GM18909 (cell line): Measurements from ENCODE around the gene PPP1R15A.
"Not testable (repeated sequence)": the region's sequence is repeated elsewhere in the genome, so short reads cannot be mapped to it uniquely, and the experiment has no call there.

Source experiments
- ATAC-seq: cut with Tn5 transposase; IDR thresholded peaks from one replicate; pipeline ENCODE4 v1.9.1; 2021; ENCODE audit warnings: mild to moderate bottlenecking; ENCODE audit not compliant: unreplicated experiment, poor library complexity

PPP1R15A gene

DNA sequence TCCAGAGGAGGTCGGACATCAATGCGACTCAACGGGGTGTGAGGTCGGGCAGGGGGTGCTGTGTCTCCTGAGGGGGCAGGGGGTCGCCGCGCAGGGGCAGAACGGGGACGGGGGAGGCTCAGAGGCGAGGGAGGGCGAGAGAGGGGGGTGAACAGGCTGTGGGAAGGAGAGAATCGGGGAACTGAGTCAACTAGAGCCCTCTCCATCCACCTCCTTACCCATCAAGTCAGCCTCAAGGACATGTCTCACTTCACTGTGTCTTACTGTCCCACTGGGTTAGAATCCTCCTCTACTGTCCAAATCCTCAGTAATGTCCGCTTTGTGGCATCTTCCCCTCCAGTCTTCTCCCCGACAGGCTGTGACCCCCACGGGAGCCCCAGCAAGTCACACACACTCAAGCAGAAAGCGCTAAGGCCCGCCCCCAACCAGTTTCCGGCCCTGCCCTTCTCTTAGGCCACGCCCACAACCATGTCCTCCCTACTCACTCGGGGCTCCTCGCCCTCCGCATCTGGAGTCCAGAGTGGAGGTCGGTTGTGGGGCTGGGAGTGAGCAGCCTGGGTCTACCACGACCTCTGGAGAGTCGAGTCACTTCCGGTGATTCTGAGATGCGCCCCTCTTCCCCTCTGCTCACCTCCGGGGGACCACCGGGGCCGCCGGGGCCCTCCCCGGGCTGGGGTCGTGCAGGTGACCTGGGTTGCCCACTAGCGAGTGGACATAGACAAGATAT is 13.1 kb upstream of the PPP1R15A start:
- no peak for ATAC-seq

DNA sequence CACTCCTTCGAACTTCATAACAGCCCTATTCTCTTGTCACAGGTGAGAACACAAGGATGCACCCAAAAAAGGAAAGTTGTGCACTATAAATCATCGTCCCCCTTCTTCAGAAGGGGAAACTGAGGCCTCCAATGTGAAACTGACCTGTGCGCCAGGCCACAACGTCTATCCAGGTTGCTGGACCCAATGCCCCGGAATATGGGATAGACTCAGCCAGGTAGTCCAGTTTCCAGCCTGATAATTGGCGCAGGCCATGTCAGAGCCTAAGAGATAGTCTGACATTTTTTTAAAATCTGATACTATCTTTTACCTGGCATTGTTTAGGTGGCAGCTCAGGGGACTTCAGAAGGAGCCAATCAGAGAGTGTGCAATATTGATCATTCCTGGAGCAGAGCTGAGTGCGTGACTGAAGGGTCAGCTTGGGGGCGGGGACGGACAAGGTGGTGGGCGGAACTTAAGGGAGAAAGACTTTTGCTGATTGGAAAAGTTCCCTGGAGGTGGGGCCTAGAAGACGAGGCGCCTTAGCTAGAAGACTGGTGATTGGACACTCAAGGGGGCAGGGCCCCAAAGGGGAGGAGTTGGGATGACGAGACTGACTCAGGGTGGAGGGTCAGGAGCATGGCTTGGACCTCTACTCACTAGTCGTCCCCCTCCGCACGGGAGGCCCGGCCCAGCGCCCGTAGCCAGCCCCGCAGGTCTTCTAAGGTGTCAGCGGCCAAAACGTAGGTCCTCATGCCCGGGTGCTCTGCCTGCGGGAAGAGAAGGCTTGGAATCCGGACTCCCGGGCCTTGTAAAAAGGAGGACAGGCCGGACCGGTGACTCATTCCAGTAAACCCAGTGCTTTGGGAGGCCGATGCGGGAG is 12.3 kb upstream of the PPP1R15A start:
- no peak for ATAC-seq

DNA sequence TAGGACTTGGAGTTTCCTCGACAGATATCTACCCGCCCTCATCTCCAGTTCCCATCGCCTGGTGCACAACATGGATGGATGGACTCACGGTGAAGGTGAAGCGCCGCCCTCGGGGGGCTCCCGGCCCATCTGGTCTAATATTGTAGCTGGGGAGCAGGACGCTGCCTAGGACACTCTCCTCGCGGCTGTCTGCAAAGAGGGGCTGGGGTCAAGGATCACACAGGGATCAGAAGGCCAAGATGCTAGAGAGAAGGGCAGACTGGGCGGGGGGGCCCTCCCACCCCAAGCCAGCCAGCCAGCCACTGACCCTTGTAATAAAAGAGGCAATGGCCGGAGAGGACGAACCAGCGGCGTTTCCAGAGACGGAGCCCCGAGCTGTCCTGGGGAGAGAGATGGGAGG is 10.9 kb upstream of the PPP1R15A start:
- no peak for ATAC-seq

DNA sequence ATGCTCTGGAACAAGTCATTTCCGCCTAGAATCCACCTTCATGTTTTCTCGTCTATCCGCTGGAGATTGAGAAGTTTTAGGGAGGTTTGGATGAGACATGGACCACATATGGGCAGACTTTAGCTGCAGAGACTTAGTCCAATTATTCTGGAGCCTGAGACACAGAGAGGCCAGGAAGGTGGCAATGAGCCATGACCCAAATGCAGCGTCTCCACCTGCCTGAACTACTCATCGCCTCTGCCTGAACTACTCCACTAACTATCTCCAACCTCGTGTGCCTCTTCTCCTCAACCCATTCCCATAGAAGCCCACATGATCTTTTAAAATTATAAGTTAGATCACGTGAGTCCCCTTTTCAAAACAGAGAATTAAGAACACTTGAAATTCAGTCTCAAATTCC is 9.4 kb upstream of the PPP1R15A start:
- no peak for ATAC-seq

DNA sequence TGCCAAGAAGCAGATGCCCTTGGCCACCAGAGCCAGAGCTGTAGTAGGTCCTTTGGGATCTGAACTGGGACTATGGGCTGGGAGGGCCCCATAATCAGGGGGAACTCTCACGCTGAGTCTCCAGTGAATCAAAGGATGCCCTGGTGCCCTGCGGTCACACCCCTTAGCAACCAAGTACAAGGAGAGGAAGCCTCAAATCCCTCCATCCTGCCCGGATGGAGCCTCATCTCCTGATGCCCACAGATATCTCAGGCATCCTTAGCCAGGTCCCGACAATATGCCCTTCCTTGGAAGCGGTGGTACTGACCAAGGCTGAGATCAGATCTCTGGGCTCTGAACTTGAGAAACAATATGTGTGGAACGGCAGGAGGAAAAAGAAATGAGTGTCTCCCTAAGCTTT is 5.5 kb upstream of the PPP1R15A start:
- no peak for ATAC-seq

DNA sequence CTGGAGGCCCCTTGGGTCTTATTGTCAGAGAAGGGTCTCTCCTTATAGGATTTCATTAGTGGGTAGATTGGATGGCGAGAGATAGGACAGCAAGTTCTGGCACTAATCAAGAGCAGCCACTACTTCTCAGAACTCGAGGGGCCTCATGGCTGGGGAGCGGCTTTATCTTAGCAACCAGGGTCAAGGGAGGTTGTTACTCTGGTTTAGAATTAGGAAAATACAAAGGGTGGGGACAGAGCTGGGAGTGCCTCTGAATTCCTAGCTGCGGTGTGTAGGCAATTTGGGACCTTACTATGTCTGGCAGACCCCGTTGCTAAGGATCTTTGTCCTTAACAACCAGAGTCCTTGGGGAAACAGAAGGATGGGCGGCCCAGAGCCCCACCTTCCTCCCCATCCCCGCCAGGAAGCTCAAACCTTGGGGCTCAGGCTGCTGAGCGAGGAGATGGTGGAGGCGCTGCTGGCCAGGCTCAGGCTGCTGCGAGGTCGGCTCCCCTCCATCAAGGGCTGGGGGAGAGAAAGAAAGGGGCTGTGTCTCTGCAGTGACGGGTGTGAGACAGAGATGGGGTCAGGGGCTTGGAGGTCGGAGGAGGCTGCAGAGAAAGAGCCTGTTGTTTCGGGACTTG is 5.0 kb upstream of the PPP1R15A start:
- ATAC-seq: no peak

DNA sequence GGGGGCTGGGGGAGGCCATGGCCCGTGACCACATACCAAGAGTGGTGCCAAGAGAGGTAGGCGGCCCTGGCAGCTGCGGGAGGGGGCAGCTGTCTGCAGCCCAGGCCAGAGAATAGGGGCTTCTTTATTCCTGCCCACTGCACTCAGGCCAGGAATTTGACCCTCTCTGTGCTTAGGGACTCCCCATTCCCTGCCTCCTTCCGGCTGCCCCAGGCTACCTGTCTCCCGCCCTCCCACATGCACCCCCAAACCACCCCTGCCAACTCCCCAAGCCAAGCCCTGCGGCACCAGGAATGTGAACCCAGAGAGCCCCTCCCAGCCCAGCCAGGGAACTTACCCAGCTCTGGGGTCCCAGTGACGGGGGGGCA is 4.5 kb upstream of the PPP1R15A start:
- no peak for ATAC-seq

DNA sequence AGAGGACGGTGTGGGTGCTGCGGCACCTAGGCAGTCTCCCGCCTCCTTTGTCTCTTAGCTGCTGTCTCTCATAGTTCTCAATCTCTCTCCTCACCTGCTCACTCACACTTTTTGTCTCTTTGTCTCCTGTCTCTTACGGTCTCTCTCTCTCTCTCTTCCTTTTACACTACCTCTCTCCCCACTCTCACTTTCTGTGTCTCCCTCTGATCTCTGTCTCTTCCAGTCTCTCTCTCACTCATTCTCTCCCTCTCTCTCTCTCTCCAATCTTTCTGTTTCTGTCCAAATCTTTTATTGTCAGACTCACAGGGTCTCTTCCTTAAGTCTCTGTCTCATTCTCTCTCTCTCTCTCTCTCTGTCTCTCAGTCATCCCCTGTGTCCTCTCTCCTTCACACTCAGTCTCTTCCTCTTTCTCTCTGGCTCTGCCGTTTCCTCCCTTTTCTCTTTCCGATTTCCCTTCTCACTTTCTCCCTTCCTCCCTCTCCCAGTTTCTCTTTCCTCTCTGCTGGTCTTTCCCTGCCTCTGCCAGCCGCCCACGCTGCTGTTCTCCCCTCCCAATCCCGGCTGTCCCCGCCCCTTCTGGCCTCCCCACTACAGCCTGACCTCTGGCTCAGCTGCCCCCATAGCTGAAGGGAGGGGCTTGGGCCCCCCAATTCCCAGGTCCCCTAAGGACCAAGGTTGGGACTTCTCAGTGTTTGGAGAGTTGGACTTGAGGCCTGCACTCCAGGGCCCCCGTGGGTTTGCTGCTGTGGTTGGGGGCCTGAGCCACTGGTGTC is 3.9 kb upstream of the PPP1R15A start, which contains the start of gene PLEKHA4:
Gene PLEKHA4, minus strand, starts transcription at position 504 of the 773 bp plus-strand sequence. CDS start 997 bp downstream, outside the sequence.
- ATAC-seq: no peak

DNA sequence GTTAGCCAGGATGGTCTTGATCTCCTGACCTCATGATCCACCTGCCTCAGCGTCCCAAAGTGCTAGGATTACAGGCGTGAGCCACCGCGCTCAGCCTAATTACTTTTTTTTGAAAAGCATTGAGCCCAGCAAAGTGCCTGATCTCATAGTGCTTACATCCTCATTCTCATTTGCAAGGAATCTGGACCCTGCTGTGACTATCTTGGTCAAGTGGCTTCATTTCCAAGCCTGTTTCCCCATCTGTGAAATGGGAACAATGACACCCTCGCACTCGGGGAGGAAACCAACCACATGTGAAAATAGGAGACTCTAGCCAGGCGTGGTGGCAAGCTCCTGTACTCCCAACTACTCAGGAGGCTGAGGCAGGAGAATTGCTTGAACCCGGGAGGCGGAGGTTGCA is 2.2 kb upstream of the PPP1R15A start:
- ATAC-seq: no peak

DNA sequence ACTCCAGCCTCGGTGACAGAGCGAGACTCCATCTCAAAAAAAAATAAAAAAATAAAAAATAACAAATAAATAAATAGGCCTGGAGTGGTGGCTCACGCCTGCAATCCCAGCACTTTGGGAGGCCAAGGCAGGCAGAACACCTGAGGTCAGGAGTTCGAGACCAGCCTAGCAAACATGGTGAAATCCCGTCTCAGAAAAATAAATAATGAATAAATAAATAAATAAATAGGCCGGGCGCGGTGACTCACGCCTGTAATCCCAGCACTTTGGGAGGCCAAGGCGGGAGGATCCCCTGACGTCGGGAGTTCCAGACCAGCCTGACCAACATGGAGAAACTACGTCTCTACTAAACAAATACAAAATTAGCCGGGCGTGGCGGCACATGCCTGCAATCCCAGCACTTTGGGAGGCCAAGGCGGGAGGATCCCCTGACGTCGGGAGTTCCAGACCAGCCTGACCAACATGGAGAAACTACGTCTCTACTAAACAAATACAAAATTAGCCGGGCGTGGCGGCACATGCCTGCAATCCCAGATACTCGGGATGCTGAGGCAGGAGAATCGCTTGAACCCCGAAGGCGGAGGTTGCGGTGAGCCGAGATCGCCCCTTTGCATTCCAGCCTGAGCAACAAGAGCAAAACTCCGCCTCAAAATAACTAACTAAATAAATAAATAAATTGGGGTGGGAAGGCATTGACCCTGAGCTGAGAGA is 595 bp upstream of the PPP1R15A start:
- not testable (repeated sequence) for ATAC-seq

DNA sequence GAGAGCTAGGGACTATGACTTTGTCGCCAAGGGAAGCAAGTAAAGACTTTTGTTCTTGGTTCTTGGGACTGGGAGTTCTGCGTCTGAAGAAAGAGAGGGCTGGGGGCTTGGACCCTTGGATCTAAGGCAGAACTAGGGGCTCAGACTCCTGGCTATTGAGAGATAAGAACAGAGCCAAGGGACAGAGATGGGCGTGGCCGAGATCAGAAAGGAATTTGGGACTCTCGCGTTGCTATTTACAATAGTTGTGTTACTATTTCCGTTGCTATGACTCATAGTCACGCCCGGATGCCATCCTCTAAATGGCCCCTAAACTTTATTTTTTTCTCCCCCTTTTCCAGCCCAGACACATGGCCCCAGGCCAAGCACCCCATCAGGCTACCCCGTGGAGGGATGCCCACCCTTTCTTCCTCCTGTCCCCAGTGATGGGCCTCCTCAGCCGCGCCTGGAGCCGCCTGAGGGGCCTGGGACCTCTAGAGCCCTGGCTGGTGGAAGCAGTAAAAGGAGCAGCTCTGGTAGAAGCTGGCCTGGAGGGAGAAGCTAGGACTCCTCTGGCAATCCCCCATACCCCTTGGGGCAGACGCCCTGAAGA is 759 bp downstream of the PPP1R15A start:
- ATAC-seq: peak; percentile 26

DNA sequence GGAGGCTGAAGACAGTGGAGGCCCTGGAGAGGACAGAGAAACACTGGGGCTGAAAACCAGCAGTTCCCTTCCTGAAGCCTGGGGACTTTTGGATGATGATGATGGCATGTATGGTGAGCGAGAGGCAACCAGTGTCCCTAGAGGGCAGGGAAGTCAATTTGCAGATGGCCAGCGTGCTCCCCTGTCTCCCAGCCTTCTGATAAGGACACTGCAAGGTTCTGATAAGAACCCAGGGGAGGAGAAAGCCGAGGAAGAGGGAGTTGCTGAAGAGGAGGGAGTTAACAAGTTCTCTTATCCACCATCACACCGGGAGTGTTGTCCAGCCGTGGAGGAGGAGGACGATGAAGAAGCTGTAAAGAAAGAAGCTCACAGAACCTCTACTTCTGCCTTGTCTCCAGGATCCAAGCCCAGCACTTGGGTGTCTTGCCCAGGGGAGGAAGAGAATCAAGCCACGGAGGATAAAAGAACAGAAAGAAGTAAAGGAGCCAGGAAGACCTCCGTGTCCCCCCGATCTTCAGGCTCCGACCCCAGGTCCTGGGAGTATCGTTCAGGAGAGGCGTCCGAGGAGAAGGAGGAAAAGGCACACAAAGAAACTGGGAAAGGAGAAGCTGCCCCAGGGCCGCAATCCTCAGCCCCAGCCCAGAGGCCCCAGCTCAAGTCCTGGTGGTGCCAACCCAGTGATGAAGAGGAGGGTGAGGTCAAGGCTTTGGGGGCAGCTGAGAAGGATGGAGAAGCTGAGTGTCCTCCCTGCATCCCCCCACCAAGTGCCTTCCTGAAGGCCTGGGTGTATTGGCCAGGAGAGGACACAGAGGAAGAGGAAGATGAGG is 1.5 kb downstream of the PPP1R15A start:
- no peak for ATAC-seq

DNA sequence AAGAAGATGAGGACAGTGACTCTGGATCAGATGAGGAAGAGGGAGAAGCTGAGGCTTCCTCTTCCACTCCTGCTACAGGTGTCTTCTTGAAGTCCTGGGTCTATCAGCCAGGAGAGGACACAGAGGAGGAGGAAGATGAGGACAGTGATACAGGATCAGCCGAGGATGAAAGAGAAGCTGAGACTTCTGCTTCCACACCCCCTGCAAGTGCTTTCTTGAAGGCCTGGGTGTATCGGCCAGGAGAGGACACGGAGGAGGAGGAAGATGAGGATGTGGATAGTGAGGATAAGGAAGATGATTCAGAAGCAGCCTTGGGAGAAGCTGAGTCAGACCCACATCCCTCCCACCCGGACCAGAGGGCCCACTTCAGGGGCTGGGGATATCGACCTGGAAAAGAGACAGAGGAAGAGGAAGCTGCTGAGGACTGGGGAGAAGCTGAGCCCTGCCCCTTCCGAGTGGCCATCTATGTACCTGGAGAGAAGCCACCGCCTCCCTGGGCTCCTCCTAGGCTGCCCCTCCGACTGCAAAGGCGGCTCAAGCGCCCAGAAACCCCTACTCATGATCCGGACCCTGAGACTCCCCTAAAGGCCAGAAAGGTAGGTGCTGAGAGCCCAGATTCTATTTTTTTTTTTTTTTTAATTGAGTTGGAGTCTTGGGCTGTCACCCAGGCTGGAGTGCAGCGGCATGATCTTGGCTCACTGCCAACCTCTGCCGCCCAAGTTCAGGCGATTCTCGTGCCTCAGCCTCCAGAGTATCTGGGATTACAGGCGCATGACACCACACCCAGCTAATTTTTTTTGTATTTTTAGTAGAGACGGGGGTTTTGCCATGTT is 2.3 kb downstream of the PPP1R15A start:
- ATAC-seq: no peak

DNA sequence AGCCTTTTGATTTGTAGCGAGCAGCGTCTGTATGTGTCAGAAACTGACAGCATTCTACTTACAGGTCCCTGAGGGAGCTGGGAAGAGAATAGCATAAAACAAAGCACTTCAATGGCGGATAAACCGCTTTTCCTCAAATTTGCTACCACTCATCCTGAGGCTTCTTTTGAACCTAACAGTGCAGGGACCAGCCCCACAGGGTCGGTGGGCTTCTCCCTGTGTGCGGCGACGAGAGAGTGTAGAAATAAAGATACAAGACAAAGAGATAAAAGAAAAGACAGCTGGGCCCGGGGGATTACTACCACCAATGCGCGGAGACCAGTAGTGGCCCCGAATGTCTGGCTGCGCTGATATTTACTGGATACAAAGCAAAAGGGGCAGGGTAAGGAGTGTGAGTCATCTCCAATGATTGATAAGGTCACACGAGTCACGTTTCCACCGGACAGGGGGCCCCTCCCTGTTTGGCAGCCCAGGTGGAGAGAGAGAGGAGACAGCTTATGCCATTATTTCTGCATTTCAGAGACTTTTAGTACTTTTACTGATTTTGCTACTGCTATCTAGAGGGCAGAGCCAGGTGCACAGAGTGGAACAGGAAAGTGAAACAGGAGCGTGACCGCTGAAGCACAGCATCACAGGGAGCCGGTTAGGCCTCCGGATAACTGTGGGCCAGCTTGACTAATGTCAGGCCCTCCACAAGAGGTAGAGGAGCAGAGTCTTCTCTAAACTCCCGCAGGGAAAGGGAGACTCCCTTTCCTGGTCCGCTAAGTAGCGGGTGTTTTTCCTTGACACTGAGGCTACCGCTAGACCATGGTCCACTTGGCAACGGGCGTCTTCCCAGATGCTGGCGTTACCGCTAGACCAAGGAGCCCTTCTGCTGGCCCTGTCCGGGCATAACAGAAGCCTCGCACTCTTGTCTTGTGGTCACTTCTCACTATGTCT is 4.1 kb downstream of the PPP1R15A start:
- ATAC-seq: not testable (repeated sequence)

DNA sequence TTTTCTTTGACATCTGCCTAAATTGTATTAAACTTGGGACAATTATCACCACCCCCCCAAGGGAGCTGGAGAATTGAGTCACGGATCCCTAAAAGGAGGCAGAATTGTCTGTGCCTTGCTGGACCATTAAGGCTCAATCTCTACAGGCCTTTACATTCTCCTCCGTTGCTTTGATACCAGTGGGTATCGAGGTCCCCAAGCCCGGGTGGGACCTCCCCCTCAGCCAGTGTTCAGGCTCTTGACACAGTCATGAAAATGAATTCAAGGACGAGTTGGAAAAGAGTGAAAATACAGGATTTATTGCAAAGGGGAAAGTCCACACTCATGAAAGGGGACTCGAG is 5.6 kb downstream of the PPP1R15A start:
- ATAC-seq: no peak

DNA sequence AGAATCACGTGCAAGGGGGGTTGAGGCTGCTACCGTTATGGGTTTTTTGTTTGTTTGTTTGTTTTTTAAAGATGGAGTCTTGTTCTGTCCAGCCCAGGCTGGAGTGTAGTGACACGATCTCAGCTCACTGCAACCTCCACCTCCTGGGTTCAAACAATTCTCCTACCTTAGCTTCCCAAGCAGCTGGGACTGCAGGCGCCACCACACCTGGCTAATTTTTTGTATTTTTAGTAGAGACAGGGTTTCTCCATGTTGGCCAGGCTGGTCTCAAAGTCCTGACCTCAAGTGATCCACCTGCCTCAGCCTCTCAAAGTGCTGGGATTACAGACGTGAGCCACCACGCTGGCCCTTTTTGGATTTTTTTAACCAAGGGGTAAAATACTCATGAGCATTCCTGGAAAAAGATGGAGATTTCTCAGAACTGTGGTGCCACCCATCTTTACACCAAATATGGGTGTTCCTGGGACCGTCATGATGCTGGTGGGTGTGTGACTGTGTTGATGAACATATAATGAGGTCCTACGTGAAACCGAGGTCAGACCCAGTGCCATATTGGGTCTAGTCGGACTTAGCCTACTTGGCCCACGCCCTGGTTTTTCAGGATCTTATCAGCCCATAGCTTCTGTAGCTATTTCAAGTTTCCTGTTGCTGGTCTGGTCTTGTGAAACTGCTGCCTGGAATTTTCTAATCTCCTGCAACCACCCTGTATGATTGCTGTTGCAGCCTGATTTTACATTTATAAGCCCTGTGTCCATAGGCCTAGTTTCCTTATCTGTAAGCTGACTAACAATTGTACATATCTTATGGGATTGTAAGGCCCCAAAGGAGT is 6.2 kb downstream of the PPP1R15A start:
- ATAC-seq: no peak
